Pulmonary artery endothelial cell (primary cell): ENCODE measurements around the gene CSNK1G1. TPM values are rescaled to one million over a fixed set of nuclear protein-coding genes. Genes with fewer than 3 reads are reported as not detected.
"Not testable (repeated sequence)": the region's sequence is repeated elsewhere in the genome, so short reads cannot be mapped to it uniquely, and the experiment has no call there.

Experiments
- DNase-seq: peaks from one replicate; pipeline ENCODE4 v3.0.0-alpha.2; 2011; ENCODE audit warnings: low read depth, low spot score
- total RNA-seq: library from RNA; depleted of rRNA; stranded (reverse); fragments of >200 nt; gene quantifications from 2 replicates; pipeline ENCODE4 v1.2.3, GENCODE V29; 2014

CSNK1G1 gene
- total RNA-seq, 1 donor from 2014 or later: 21.2 TPM

DNA sequence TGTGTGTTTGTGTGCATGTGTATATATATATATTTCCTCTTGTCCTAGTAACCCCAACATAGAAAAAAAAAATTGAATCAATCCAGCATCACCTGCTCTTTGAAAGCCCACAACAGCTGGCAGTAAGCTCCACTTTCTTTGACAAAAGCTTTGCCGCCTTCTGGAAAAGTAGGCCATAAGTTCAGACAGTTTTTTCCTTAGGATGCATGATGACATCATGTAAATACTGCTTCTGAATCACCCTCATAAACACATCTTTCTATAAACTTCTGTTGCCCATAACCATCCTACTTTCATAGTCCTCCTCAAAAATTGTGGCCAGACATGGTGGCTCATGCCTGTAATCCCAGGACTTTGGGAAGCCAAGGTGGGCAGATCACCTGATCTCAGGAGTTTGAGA lies 67.4 kb downstream of the CSNK1G1 start:
- no peak for DNase-seq

DNA sequence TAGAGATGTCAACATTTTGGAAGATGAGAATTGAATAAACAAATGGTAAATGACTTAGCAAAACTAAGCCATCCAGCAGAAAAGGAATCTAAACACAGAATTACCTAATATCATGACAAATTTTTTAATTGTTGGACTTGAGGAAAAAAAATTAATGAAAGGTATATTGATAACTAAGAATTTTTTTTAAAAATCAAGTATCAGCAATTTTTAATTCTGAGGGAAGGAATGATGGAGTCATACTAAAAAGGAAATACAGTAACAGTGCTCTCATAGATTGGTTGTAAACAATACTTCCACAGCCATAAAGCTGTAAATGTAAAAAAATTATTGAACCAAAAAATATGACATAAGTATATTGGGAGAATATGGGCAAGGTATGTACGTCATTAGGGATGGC lies 68.0 kb downstream of the CSNK1G1 start:
- DNase-seq: no peak

DNA sequence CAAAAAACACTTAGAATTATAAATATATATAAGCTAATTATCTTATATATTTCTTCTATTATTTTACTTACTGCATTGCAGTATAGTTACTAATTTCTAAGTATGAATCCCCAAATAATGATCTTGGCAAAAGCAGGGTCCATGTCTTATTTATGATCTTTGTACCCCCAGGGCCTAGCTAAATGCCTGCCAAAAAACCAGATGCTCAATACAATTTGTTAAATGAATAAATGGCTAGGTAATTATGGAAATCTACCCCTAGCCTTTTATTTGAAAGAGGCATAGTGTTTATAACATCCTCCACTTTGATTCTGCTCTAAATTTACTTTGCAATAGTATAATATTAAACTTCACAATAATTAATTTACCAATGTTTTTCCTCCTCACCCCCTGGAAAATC lies 69.5 kb downstream of the CSNK1G1 start:
- no peak for DNase-seq

DNA sequence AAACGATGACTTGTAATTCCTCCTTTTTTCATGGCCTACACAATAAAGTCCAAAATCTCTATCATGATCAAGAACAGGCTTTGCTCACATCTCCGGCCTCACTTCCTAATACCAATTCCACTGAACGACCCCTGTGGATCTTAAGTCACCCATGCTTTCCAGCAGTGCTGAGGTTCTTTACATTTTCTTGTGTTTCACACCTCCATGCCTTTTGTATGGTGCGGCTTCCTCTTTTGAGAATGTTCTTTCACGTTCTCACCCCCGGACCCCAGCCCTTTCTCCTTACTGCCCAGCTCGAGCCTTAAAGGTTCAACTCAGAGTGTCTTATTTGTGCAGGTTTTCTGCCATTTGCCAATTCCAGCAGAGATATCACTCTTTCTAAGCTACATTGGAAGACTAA lies 70.1 kb downstream of the CSNK1G1 start:
- no peak for DNase-seq

DNA sequence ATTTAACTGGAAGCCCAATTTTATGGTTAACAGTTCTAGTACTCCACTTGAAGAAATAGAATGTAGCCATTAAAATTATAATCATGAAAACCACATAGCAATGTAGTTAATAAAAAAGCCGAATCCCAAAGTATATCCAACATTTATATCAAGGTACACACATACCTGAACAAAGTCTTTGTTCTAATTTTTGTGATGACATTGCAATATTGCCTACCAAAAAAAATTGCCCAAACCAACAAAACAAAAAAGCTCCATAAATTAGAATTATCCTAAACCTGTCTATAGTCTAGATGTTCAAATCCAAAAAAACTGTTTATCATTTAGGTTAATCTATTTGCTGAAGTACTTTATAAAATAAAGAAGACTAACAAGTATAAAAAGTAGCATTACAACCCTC lies 70.8 kb downstream of the CSNK1G1 start:
- no peak for DNase-seq

DNA sequence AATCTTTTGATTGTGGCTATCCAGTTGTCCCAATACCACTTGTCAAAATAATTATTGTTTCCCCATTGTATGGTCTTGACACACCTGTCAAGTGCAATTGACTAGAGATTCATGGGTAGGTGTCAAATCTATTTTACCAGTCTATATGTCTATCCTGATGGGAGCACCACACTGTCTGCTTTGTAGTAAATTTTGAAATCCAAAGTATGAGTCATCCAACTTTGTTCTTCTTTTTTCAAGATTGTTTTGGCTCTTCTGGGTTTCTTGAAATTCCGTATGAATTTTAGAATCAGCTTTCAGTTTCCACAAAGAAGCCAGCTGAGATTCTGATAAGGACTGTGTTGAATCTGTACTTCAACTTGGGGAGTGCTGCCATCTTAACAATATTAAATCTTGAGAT lies 71.9 kb downstream of the CSNK1G1 start:
- no peak for DNase-seq

DNA sequence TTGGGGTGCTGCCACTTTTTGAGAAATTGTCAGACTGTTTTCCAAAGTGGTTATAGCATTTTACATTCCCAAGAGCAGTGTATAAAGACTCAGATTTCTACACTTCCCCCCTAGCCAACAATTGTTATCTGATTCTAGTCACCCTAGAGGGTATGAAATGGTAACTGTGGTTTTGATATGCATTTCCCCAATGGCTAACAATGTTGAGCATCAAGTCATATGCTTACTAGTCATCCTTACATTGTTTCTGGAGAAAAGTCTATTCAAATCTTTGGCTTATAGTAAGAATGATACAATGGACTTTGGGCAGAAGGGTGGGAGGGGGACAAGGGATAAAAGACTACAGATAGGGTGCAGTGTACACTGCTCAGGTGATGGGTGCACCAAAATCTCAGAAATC lies 73.3 kb downstream of the CSNK1G1 start:
- no peak for DNase-seq

DNA sequence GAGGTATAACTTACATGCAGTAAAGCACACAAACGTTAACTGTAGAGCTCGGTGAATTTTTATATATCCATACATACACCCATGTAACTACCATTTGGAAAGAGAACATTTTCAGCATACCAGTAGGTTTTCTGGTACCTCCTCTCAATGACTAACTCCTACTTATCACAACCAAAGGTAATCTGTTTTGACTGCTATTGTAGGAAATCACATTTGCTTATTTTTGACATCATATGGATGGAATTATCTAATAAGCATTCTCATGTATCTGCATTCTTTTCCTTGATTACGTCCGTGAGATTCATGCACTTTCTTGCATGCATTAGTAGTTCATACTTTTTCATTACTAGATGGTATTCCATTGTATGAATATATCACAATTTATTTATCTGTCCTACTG lies 76.8 kb downstream of the CSNK1G1 start:
- DNase-seq: no peak

DNA sequence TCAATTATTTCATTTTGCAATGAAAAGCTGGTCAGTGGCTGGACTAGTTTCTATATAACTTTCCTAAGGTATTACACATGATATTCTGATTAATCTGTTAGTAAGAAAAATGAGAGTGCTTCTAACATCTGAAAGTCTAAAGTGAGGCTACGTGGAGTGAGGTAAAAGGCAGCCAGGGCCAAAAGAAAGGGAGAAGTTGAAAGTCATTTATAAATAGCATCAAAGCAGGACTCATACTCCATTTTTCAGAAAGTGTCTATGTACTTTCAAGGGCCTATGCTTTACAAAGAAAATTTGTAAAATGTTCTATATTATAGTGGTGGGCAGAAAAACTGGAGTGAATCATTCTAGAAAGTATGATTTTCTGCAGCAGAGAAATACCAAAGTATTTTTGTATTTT lies 80.0 kb downstream of the CSNK1G1 start:
- DNase-seq: no peak

DNA sequence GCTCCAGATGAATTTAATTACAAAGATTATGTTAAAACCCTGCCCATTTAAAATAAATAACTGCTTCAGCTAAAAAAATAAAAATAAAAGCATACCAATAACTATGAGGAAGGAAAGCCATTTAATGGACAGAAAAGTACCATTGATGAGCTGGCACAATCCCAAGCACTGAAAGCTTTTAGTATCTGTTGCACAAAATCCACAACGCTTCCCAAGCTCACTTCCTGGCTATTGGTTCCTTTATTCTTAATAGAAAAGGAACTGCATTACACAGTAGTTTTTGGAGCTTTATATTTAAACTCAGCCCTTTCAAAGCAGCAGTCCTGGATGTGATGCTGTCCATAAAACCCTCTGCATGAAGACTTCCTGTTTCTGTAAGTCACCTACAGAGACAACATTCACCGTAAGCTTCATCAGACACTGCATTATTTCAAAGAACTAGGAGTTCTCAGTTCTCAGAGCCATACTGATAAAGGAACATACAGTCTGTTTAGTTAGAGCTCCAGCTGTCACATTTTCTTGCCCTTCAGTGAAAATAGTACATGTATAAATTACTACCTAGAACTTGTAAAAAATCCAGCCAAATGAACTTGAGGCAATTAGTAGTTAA lies 81.5 kb downstream of the CSNK1G1 start:
- DNase-seq: no peak

DNA sequence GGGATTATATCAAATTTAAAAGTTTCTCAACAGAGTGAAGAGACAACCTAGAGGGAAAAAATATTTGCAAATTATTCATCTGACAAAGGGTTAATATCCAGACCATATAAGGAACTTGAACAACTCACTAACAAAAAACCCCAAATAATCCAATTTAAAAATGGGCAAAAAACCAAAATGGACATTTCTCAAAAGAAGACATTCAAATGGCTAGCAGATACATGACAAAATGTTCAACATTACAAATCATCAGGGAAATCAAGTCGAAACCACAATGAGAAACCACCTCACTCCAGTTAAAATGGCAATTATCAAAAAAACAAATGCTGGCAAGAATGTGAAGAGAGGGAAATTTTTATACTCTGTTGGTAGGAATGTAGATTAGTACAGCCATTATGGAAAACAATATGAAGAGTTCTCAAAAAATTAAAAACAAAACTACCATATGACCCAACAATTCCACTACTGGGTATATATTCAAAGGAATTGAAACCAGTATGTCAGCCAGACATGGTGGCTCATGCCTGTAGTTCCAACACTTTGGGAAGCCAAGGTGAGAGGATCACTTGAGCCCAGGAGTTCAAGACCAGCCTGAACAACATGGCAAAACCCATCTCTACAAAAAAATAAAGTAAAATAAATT lies 88.5 kb downstream of the CSNK1G1 start:
- no peak for DNase-seq

DNA sequence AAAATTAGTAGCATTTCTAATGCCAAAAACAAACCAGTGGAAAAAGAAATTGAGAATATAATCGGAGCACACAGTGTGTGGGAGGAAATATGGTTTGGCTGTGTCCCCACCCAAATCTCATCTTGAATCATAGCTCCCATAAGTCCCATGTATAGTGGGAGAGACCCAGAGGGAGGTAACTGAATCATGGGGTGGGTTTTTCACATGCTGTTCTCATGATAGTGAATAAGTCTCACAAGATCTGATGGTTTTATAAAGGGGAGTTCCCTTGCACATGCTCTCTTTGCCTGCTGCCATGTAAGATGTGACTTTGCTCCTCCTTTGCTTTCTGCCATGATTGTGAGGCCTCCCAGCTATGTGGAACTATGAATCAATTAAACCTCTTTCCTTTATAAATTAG lies 90.8 kb downstream of the CSNK1G1 start:
- DNase-seq: not testable (repeated sequence)

DNA sequence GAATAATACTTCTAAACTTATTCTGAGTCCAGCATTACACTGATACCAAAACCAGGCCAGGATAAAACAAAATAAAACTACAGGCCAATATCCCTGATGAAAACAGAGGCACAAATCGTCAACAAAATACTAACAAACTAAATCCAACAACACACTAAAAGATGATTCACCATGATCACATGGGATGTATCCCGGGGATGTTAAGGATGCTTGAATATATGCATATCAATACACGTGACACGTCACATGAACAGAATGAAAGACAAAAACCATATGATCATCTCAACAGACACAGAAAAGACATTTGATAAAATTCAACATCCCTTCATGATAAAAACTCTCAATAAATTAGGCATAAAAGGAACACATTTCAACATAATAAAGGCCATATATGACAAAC lies 91.5 kb downstream of the CSNK1G1 start:
- no peak for DNase-seq

DNA sequence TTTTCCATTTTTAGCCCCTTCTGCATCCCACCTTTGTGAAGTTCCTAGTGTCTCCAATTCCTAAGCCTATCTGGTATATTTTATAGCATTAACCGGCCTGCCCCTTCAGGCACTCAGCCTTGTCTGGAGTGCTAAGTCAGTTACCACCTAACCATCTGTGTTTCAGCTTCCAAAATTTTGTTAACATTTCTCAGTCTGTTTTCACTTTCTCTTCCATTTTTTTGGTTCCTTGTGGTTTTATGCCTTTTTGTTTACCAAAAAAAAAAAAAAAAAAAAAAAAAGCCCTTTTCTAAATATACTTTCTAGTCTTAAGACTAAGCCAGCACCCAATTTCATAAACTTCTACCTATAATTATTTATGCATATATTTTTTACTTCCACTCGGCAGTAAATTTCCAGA lies 92.4 kb downstream of the CSNK1G1 start:
- no peak for DNase-seq

DNA sequence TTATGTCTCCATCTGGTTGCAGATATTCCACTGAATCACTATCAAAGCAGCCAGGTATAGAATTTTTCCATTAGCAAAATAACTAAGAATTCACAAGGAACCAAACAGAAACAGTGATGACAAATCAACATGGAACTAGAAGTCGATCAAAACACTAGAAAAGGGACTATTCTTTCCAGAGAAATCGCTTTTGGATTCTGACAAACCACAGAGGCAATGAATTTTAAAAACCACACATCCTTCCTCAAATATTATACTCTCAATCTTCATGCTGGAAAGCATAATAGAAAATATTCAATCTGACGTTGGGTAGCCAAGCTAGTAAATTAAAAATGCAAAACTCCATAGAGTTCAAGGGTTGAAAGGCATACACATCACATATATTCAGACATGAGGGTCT lies 99.9 kb downstream of the CSNK1G1 start:
- no peak for DNase-seq

DNA sequence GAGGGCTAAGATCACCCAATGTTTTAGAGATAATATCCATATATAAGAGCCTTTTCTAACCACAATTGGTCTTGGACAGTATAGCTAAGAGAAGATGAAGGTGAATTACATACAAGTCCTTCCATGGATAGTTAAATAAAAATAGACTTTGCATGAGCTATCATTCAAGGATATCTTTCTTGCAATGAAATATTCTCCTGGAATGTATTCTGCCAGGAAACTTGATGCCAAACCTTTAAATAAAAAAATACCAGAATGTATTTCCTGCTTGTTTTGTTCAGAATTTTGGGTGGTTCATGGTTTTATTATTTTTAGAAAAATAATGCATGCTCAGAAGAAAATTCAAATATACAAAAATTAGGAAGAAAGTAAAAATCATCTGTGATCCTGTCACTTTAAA lies 104.3 kb downstream of the CSNK1G1 start:
- DNase-seq: no peak

DNA sequence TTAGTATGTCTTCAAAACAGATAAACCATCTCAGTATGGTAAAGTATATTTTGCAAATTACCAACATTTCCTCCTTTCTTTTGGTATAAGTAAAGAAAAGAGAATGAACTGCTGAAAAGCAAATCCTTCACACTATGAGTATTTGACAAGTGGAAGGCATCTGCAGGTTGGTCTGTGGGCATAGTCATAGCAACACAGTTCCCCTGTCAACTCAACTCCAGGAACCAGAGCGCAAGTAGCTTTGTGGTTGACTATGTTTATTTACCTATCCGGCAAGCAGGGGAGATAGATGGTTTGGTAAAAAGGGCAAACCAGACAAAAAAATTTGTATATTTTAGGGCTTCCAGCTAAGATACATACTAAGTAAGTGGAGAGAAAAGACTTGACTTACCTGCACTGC lies 104.9 kb downstream of the CSNK1G1 start:
- DNase-seq: no peak

DNA sequence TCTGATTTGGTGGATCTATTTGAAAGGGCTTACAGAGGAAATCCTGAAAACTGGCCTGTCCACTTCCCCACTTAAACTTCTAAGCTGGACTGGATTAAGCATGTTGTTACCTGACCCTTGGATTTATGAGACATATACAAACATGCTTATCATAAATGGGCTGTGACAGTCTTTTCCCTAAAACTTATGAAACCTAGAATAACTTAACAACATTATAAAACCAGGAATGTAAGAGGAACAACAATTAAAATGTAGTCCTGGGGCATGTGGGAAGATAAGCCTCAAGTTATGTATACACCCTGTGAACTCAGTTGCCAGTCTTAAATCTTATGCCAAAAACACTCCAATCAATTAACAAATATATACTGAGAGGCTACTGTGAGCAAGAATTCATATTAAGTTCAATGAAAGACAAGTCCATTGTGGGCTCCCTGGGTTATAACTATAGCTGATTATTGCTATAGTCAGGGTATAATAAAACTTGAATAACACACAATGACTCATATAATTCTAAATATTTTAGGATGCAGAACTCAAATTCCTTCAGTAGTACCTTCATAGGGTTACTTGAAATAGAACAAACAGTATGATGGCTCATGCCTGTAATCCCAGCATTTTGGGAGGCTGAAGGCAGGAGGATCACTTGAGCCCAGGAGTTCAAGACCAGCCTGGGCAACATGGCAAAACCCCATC lies 105.9 kb downstream of the CSNK1G1 start:
- no peak for DNase-seq

DNA sequence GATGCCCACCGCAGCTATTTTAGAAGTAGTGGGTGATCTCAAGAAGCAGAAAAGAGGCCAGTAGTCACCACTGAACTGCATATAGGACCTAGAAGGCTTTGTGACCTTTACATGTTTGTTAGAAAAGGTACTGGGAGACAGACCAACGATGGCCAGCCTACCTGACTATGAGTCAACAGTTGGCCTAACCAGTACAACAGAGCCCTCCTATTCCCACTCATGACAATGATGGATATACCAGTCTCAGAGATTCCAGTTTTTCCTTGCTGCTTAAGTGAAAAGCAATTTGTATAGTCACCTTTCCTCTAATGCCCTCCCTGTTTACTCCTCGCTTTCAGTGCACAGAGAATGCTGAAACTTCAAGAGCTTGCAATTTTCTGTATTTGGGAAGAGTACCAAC lies 106.6 kb downstream of the CSNK1G1 start:
- DNase-seq: no peak

DNA sequence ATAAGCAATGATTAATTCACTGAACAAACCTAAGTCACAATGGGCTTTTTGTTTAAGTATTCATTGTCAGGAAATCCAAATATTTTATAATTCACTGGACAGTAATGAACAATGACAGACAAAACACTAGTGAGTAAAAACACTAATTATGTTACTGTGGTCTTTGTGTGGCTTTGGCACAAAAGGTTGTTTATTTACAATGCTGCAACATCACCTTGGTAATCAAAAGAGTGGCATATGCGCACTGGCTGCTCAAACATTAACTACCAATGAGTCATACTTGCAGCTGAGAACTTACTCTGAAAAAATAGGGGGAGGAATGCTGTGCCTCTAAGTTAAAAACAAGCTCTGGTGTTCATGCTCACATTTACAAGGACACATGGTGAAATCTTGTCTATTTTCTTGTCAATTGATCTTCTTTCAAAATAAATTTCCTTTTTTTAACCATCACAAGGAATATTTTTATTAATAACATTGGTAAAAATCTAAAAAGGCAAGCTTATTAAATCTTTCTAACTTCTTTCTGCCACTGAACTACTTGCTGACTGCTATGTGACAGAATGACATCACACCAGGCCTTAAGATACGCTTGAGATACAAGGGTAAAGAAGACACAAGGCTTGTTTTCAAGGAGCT lies 107.9 kb downstream of the CSNK1G1 start:
- DNase-seq: peak; percentile 90

DNA sequence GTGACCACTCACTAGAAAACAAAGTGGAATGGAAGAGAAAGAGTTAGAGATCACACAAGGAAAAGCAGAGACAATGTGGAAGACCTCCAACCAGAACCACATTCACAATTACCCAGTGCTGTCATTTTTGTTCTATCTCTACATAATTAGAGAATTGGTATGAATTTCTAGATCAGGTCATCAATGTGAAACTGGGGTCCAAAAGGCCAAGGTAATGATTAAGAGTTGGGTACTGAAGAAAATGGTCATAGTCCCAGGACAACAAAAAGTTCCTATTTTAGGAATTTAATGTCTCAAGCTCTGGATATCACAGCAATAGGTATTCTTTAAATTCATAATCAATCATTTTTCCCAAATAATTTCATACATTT lies 108.5 kb downstream of the CSNK1G1 start:
- no peak for DNase-seq

DNA sequence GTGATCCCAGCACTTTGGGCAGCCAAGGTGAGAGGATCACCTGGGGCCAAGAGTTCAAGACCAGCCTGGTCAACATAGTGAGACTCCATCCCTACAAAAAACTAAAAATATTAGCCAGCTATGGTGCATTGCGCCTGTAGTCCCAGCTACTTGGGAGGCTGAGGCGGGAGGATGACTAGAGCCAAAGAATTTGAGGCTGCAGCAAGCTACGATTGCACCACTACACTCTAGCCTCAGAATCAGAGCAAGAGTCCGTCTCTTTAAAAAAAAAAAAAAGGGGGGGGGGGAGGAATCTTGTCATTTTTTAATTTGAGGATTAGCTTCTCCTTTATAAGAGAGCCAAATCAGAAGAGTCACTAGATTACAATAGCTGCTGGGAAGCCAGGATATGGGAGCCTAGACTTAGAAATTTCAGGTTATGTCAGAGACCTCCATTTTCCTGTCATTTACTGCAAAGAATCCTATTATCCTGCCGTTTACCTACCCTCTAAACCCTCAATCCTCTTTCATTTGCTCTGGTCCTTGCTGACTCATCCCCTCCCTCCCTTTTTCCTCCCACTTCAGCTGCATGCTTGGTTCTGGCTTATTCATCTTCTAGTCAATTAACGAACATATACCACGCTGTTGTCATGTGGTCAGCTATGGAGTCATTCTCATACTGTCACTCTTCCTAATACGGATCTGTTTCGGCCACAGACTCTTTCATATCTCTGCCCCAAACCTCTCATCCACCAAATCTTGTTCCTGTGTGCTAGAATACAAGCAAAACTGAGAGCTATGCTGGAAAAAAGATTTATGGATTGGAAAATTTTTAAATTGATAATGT lies 109.4 kb downstream of the CSNK1G1 start:
- DNase-seq: no peak
